Measurements from ENCODE around the gene CES4A. TPM values are rescaled to one million over a fixed set of nuclear protein-coding genes. Genes with fewer than 3 reads are reported as not detected.

CES4A gene
- total and polyA plus RNA-seq, 9 of the 15 experiments (the other 6 are each of a cell fraction or from before 2014, with no cell fraction given) = 0.09 to 0.13 (median 0.11) TPM; not detected in 6

DNA sequence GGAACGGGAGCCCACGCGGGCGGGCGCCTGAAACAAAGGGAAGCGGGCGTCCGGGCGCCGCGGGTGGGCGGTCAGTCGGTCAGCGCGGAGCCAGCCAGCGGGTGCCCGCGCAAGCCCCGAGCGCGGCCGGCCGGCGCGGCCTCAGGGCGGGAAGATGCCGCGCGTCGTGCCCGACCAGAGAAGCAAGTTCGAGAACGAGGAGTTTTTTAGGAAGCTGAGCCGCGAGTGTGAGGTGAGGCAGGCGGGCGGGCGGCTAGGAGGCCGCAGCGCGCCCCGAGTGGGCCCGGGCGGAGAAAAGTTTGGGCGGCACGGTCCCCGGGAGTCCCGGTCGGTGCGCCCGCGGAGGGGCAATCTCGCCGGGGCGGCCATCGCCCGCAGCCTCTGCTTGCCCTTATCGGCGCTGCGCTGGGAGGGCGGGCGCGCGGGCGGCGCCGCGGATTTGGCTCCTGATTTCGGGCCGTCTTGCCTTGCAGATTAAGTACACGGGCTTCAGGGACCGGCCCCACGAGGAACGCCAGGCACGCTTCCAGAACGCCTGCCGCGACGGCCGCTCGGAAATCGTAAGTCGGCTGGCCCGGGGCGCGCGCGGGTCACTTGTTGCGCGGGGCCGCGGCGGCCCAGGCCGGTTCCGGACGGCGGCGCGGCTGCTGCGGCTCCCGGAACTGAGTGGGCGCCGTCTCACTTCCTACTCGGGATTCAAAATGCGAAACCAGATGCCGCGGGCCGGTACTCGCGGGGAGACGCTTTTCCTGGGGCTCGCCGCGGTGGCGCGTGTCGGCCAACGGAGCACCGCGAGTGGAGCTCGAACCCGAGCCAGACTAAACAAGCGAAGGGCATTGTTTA is 41.1 kb downstream of the CES4A start (continued):
- TF ChIP-seq, protein P1, sequence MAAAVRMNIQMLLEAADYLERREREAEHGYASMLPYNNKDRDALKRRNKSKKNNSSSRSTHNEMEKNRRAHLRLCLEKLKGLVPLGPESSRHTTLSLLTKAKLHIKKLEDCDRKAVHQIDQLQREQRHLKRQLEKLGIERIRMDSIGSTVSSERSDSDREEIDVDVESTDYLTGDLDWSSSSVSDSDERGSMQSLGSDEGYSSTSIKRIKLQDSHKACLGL (CRISPR knock-in tag; IDR thresholded peaks at IDR 0.05; ENCODE audit: borderline replicate concordance, poor library complexity, severe bottlenecking) = no peak
- TF ChIP-seq STAT5B (CRISPR knock-in tag; IDR thresholded peaks at IDR 0.05) (no peak), C11orf30 (IDR thresholded peaks at IDR 0.05; ENCODE audit: low read depth) (no peak), ETS2 (tag; IDR thresholded peaks at IDR 0.05; ENCODE audit: borderline replicate concordance, poor library complexity, severe bottlenecking) (no peak), ILK (tag; IDR thresholded peaks at IDR 0.05; ENCODE audit: borderline replicate concordance, low read depth) (no peak), MYC (IDR thresholded peaks at IDR 0.05; ENCODE audit: low read depth, low read length) (0 out of 2 replicates have a peak, but pooled peaks have one; percentile 34), MYC (CRISPR knock-in tag; IDR thresholded peaks at IDR 0.05; ENCODE audit: borderline replicate concordance, low read depth) (no peak), TGIF2 (CRISPR knock-in tag; IDR thresholded peaks at IDR 0.05) (peak; percentile 69; the same call in 1 of the 2 replicates), U2AF1 (optimal IDR thresholded peaks at IDR 0.05; ENCODE audit: low read depth, low read length) (no peak), SOX6 (IDR thresholded peaks at IDR 0.05) (no peak), MBD2 (IDR thresholded peaks at IDR 0.05; ENCODE audit: borderline replicate concordance, low read depth) (no peak), HIVEP1 (CRISPR knock-in tag; IDR thresholded peaks at IDR 0.05) (no peak), ZNF780A (CRISPR knock-in tag; IDR thresholded peaks at IDR 0.05) (no peak), RCOR1 (IDR thresholded peaks at IDR 0.05; ENCODE audit: borderline replicate concordance in 1 of 2, low read depth in 2 of 2, low read length in 2 of 2) (peak in 1 of 2 experiments; percentile 55; a peak in 1 of 4 replicates)
- TF ChIP-seq, protein P2, sequence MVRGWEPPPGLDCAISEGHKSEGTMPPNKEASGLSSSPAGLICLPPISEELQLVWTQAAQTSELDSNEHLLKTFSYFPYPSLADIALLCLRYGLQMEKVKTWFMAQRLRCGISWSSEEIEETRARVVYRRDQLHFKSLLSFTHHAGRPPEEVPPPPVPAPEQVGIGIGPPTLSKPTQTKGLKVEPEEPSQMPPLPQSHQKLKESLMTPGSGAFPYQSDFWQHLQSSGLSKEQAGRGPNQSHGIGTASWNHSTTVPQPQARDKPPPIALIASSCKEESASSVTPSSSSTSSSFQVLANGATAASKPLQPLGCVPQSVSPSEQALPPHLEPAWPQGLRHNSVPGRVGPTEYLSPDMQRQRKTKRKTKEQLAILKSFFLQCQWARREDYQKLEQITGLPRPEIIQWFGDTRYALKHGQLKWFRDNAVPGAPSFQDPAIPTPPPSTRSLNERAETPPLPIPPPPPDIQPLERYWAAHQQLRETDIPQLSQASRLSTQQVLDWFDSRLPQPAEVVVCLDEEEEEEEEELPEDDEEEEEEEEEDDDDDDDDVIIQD (CRISPR knock-in tag; IDR thresholded peaks at IDR 0.05) = no peak
- TF ChIP-seq, protein P3, sequence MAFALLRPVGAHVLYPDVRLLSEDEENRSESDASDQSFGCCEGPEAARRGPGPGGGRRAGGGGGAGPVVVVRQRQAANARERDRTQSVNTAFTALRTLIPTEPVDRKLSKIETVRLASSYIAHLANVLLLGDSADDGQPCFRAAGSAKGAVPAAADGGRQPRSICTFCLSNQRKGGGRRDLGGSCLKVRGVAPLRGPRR (CRISPR knock-in tag; IDR thresholded peaks at IDR 0.05) = no peak
- TF ChIP-seq, protein P4, sequence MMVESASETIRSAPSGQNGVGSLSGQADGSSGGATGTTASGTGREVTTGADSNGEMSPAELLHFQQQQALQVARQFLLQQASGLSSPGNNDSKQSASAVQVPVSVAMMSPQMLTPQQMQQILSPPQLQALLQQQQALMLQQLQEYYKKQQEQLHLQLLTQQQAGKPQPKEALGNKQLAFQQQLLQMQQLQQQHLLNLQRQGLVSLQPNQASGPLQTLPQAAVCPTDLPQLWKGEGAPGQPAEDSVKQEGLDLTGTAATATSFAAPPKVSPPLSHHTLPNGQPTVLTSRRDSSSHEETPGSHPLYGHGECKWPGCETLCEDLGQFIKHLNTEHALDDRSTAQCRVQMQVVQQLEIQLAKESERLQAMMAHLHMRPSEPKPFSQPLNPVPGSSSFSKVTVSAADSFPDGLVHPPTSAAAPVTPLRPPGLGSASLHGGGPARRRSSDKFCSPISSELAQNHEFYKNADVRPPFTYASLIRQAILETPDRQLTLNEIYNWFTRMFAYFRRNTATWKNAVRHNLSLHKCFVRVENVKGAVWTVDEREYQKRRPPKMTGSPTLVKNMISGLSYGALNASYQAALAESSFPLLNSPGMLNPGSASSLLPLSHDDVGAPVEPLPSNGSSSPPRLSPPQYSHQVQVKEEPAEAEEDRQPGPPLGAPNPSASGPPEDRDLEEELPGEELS (CRISPR knock-in tag; IDR thresholded peaks at IDR 0.05; ENCODE audit: borderline replicate concordance) = no peak
- TF ChIP-seq, protein P5, sequence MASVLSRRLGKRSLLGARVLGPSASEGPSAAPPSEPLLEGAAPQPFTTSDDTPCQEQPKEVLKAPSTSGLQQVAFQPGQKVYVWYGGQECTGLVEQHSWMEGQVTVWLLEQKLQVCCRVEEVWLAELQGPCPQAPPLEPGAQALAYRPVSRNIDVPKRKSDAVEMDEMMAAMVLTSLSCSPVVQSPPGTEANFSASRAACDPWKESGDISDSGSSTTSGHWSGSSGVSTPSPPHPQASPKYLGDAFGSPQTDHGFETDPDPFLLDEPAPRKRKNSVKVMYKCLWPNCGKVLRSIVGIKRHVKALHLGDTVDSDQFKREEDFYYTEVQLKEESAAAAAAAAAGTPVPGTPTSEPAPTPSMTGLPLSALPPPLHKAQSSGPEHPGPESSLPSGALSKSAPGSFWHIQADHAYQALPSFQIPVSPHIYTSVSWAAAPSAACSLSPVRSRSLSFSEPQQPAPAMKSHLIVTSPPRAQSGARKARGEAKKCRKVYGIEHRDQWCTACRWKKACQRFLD (CRISPR knock-in tag; IDR thresholded peaks at IDR 0.05) = no peak
- TF ChIP-seq, protein P6, sequence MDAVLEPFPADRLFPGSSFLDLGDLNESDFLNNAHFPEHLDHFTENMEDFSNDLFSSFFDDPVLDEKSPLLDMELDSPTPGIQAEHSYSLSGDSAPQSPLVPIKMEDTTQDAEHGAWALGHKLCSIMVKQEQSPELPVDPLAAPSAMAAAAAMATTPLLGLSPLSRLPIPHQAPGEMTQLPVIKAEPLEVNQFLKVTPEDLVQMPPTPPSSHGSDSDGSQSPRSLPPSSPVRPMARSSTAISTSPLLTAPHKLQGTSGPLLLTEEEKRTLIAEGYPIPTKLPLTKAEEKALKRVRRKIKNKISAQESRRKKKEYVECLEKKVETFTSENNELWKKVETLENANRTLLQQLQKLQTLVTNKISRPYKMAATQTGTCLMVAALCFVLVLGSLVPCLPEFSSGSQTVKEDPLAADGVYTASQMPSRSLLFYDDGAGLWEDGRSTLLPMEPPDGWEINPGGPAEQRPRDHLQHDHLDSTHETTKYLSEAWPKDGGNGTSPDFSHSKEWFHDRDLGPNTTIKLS (IDR thresholded peaks at IDR 0.05; ENCODE audit: borderline replicate concordance, low read depth) = 0 out of 2 replicates have a peak, but pooled peaks have one; percentile 42

All from K562 (cell line).